Measurements from ENCODE around the gene LGALS4. TPM values are rescaled to one million over a fixed set of nuclear protein-coding genes. Genes with fewer than 3 reads are reported as not detected.
A peak's percentile ranks its signal among the peaks of the same experiment; 100 is the strongest.

LGALS4 gene
- total RNA-seq, 2 donors from 2014 or later, result 3.5 TPM; not detected in 1

DNA sequence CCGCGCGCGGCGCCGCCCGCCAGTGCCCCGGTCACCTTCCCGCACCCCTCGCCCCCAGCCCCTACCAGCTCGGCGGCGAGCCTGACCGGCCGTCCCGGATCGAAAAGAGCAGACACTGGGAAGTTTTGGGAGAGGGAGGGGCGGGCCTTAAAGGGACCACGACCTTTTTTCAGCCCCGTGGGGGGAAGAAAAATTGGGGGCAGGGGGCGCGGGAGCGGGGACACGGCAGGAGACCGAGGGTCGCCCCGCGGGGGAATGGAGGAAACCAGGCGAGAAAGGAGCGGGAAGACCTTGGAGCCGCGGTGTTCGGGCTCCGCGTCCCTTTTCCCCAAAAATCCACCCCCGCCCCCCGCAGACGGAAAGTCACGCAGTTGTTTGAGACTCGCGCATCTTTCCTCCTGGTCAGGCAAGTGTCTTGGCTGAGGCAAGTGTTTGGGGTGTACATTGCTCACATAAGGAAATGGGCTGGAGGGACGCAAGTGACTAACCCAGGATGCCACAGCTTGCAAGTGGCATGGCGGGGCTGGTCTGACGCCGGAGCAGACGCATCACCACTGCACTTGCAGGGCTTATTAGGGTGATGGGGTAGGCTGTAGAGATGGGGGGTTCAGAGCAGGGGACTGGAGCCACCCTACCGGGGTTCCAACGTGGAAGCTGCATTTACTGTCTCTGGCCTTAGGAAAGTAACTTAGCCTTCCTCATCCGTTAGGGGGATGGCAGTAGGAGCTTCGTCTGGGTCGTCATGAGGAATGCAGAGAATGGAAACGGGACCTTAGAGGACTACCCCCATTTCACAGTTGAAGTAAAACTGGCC lies 39.7 kb upstream of the LGALS4 start:
- Histone ChIP-seq H3K4me1 (ENCODE audit: control insufficient read depth in 1 of 2, low read depth in 2 of 2) (peaks cover 17 to 36% of the 10 kb centered on the region in 2 donors), H3K4me3 (peak overlapping the region; percentile 100), H3K36me3 (peaks cover under 1% of the 10 kb centered on the region), H3K27me3 (replicated peaks; ENCODE audit: insufficient read depth) (no peaks in the 10 kb centered on the region), H3K27ac (peak overlapping the region; percentile 97 to 100), H3K9me3 (no peaks in the 10 kb centered on the region)
- DNase-seq (ENCODE audit: low spot score), result peak; percentile 33
- ATAC-seq (ENCODE audit: insufficient number of reproducible peaks, low FRiP score, low read depth), result no peak
- TF ChIP-seq, protein P1, sequence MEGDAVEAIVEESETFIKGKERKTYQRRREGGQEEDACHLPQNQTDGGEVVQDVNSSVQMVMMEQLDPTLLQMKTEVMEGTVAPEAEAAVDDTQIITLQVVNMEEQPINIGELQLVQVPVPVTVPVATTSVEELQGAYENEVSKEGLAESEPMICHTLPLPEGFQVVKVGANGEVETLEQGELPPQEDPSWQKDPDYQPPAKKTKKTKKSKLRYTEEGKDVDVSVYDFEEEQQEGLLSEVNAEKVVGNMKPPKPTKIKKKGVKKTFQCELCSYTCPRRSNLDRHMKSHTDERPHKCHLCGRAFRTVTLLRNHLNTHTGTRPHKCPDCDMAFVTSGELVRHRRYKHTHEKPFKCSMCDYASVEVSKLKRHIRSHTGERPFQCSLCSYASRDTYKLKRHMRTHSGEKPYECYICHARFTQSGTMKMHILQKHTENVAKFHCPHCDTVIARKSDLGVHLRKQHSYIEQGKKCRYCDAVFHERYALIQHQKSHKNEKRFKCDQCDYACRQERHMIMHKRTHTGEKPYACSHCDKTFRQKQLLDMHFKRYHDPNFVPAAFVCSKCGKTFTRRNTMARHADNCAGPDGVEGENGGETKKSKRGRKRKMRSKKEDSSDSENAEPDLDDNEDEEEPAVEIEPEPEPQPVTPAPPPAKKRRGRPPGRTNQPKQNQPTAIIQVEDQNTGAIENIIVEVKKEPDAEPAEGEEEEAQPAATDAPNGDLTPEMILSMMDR (IDR thresholded peaks at IDR 0.05), result no peak

DNA sequence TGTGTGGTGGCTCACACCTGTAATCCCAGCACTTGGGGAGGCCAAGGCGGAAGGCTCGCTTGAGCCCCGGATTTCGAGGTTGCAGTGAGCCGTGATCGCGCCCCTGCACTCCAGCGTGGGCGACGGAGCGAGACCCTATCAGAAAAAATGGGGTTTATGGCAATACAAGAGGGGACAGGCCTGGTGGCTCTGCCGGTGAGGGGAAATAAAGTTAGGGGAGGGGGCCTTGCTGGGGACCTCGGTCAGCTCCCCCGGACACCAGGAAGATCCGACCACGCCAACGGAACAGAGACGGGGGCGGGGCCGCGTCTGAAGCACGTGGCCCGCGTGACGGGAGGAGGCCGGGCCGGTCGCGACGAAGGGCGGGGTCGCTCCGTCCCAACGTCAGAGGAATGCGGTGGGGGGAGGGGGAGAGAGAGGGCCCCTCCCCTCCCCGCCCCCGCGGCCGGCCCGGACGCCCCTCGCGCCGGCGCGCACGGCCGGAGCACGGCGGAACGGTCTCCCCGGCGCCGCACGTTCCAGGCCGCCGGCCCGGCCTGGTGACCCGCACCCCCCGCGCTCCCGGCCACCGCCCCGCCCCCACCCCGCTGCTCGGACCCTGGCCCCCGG lies 39.0 kb upstream of the LGALS4 start:
- TF ChIP-seq, protein P1 (IDR thresholded peaks at IDR 0.05), result no peak
- Histone ChIP-seq H3K27ac (peak overlapping the region; percentile 97 to 100), H3K27me3 (replicated peaks; ENCODE audit: insufficient read depth) (no peaks in the 10 kb centered on the region), H3K36me3 (peaks cover 8% of the 10 kb centered on the region), H3K9me3 (no peaks in the 10 kb centered on the region), H3K4me3 (peak overlapping the region; percentile 100), H3K4me1 (ENCODE audit: control insufficient read depth in 1 of 2, low read depth in 2 of 2) (peaks cover 24 to 43% of the 10 kb centered on the region in 2 donors)
- peak; percentile 19 for ATAC-seq (ENCODE audit: insufficient number of reproducible peaks, low FRiP score, low read depth)
- peak; percentile 70 for DNase-seq (ENCODE audit: low spot score)

DNA sequence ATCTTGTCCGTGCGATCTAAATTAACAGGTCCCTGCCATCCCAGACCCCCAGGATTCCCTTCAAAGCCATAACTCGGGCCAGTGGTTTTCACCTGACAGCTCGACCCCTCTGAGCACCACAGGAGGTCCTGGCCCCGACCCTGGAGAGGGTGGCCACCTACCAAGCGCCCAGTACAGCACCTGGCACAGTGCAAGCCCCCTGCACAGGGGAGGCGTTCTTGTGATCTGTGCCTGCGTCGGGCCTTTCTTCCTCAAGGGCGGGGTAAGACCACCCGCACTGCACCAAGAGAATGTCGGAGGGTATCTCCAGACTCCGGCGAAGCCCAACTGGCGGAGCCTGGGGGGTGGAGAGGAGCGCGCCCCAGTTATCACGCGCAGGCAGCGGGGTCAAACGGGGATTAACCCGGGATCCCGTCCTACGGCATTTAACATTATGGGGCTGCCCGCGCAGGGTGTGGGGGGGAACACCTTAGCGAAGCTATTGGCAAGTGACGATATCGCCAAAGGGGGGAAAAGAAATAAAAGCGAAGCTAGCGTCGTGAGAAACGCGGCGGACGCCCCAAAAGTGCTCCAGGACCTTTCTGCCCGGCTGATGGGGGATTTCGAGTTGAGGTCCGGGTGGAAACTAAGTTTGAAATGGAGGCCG lies 38.4 kb upstream of the LGALS4 start:
- no peak for ATAC-seq (ENCODE audit: insufficient number of reproducible peaks, low FRiP score, low read depth)

DNA sequence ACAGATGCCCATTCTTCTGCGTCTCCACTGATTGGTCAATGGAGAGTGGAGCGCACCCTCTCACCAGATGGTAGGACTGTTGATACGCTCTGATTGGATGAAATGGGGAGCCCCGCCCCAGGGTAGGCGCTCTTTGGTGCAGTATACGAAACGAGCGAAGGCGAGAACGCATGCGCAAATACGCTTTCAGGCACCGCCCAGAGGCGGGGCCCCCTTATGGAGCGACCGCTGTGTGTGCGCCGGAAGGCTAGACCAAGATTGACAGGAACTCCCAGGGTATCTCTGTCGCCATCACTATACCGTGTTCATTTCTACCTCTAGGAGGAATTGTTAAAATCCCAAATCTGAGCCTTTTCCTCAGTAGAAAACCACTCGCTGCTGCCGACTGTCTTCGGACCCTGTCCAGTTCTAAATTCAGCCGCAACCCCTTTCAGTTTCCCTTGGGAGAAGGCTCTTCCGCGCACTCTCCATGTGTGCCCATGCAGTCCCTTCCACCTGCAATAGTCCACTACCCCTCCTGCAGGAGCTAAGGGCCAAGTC lies 37.8 kb upstream of the LGALS4 start:
- TF ChIP-seq, protein P1 (IDR thresholded peaks at IDR 0.05), result peak; percentile 49
- DNase-seq (ENCODE audit: low spot score) (no peak), ATAC-seq (ENCODE audit: insufficient number of reproducible peaks, low FRiP score, low read depth) (peak; percentile 94)
- H3K4me1 ChIP-seq (ENCODE audit: control insufficient read depth in 1 of 2, low read depth in 2 of 2), result peaks cover 28 to 54% of the 10 kb centered on the region in 2 donors
- H3K27me3 ChIP-seq (replicated peaks; ENCODE audit: insufficient read depth), result no peaks in the 10 kb centered on the region
- peaks cover 20% of the 10 kb centered on the region for H3K36me3 ChIP-seq
- H3K27ac ChIP-seq, result peak overlapping the region; percentile 97 to 100
- peak overlapping the region; percentile 100 for H3K4me3 ChIP-seq
- H3K9me3 ChIP-seq, result no peaks in the 10 kb centered on the region

More for the DNA sequence above, 38.4 kb upstream of the LGALS4 start:
- DNase-seq (ENCODE audit: low spot score), result no peak
- peak overlapping the region; percentile 100 for H3K4me3 ChIP-seq
- no peaks in the 10 kb centered on the region for H3K9me3 ChIP-seq
- peaks cover 27 to 49% of the 10 kb centered on the region in 2 donors for H3K4me1 ChIP-seq (ENCODE audit: control insufficient read depth in 1 of 2, low read depth in 2 of 2)
- TF ChIP-seq, protein P1 (IDR thresholded peaks at IDR 0.05), result no peak
- H3K27me3 ChIP-seq (replicated peaks; ENCODE audit: insufficient read depth), result no peaks in the 10 kb centered on the region
- peak overlapping the region; percentile 97 to 100 for H3K27ac ChIP-seq
- peaks cover 14% of the 10 kb centered on the region for H3K36me3 ChIP-seq

Data from thoracic aorta (tissue), 2 donors.